ENCODE results near the gene SBF1.

The SBF1 gene

GRCh38 chr22:50513175-50513574 lies 38.3 kb upstream of the SBF1 start:
- H3K4me3 ChIP-seq (ENCODE audit: control insufficient read depth, low read depth, low read length): no peak overlapping the region
- DNase-seq (ENCODE audit: low read depth): no peak
- no peak for TF ChIP-seq CTCF (conservative IDR thresholded peaks at IDR 0.05; ENCODE audit: control insufficient read depth, insufficient read depth, low read depth, low read length)

GRCh38 chr22:50508897-50509296 lies 34.1 kb upstream of the SBF1 start:
- DNase-seq (ENCODE audit: low read depth): no peak
- peak overlapping the region; percentile 74 for H3K4me3 ChIP-seq (ENCODE audit: control insufficient read depth, low read depth, low read length)
- no peak for TF ChIP-seq CTCF (conservative IDR thresholded peaks at IDR 0.05; ENCODE audit: control insufficient read depth, insufficient read depth, low read depth, low read length)

- DNase-seq (ENCODE audit: low read depth): peak; percentile 95
- no peak for TF ChIP-seq CTCF (conservative IDR thresholded peaks at IDR 0.05; ENCODE audit: control insufficient read depth, insufficient read depth, low read depth, low read length)
- peak within 1 kb of the TSS; percentile 95 for H3K4me3 ChIP-seq (ENCODE audit: control insufficient read depth, low read depth, low read length)
Measured at GRCh38 chr22:50507991-50508884, 33.4 kb upstream of the SBF1 start, which contains the start of gene NCAPH2. TSS of gene NCAPH2 (plus strand) at chr22:50508224. CDS start at chr22:50508338, 114 bp downstream.

- DNase-seq (ENCODE audit: low read depth): no peak
Measured at GRCh38 chr22:50507421-50507990, 32.7 kb upstream of the SBF1 start, which contains the start of gene LMF2. TSS of gene LMF2 (minus strand) at chr22:50507702. CDS start at chr22:50507675, 27 bp downstream.

GRCh38 chr22:50506611-50507420 lies 32.0 kb upstream of the SBF1 start:
- no peak for TF ChIP-seq CTCF (conservative IDR thresholded peaks at IDR 0.05; ENCODE audit: control insufficient read depth, insufficient read depth, low read depth, low read length)
- peak overlapping the region; percentile 95 for H3K4me3 ChIP-seq (ENCODE audit: control insufficient read depth, low read depth, low read length)
- DNase-seq (ENCODE audit: low read depth): no peak

More at GRCh38 chr22:50507421-50507990, 32.7 kb upstream of the SBF1 start, which contains the start of gene LMF2:
- peak within 1 kb of the TSS; percentile 95 for H3K4me3 ChIP-seq (ENCODE audit: control insufficient read depth, low read depth, low read length)
- no peak for TF ChIP-seq CTCF (conservative IDR thresholded peaks at IDR 0.05; ENCODE audit: control insufficient read depth, insufficient read depth, low read depth, low read length)

Measured in fibroblast of mammary gland (primary cell).